Left lung (tissue), 10 donors: Measurements from ENCODE around the gene USPL1. TPM values are rescaled to one million over a fixed set of nuclear protein-coding genes. Genes with fewer than 3 reads are reported as not detected.
"Not testable (repeated sequence)": the region's sequence is repeated elsewhere in the genome, so short reads cannot be mapped to it uniquely, and the experiment has no call there.

ENCODE experiments used
- ATAC-seq: fragments of 200-7000 bp; cut with Tn5 transposase; one replicate; pipeline ENCODE4 v1.9.1; 2020; ENCODE audit warnings: moderate library complexity
- DNase-seq, 4 donors: peaks; one replicate each; pipeline ENCODE4 v3.0.0-alpha.2; 2013 to 2020
- H3K27ac ChIP-seq, 2 donors: fragments of 200-600 bp; sonication (generic) in 1 of 2; one replicate each; pipeline versions ENCODE4 v1.5.0 to v1.8.0; 2020 to 2021
- H3K27me3 ChIP-seq, 2 donors: fragments of 200-600 bp; sonication (generic) in 1 of 2; one replicate each; pipeline versions ENCODE4 v1.5.0 to v1.8.0; 2020 to 2021
- H3K36me3 ChIP-seq, 2 donors: fragments of 200-600 bp; sonication (generic) in 1 of 2; one replicate each; pipeline versions ENCODE4 v1.5.0 to v1.8.0; 2020 to 2021
- H3K4me1 ChIP-seq, 2 donors: fragments of 200-600 bp; one replicate each; pipeline ENCODE4 v1.8.0; 2021
- H3K4me3 ChIP-seq, 2 donors: fragments of 200-600 bp; sonication (generic) in 1 of 2; one replicate each; pipeline versions ENCODE4 v1.5.0 to v1.8.0; 2020 to 2021; ENCODE audit warnings: mild to moderate bottlenecking in 1 of 2
- H3K9me3 ChIP-seq, 2 donors: fragments of 200-600 bp; sonication (generic) in 1 of 2; one replicate each; pipeline versions ENCODE4 v1.5.0 to v1.8.0; 2020 to 2021
- intact Hi-C, 2 donors: fragments of 100-400 bp; cut with DNase I; formaldehyde crosslinking; loops; one replicate each; pipeline versions ENCODE4 v1.11.2 to v1.14.2; 2022
- polyA plus RNA-seq, 6 donors: library from polyadenylated mRNA; unstranded; fragments of 120-200 nt; gene quantifications; one replicate each; pipeline ENCODE4 v1.2.1, GENCODE V29; 2013; ENCODE audit not compliant: insufficient read length in 6 of 6
- total RNA-seq, 2 donors: library from RNA; stranded (reverse); fragmentation: NEBNext Ultra II Directional; extraction: Animal tissue kit (Norgen Biotek cat#: 25700); gene quantifications; one replicate each; pipeline ENCODE4 v1.2.1, GENCODE V29; 2021
- TF ChIP-seq, protein P1 (sequence below), 2 donors: fragments of 200-600 bp; sonication (generic) in 1 of 2; IDR thresholded peaks; one replicate each; pipeline versions ENCODE4 v1.5.0 to v1.8.0; 2021; ENCODE audit warnings: antibody characterized with exemption in 2 of 2
- donor health status: DM: no; HTN: yes; CAD: no.
- donor health status: DM: no; HTN: no; CAD: no.

USPL1 gene
- total and polyA plus RNA-seq, 8 donors: 12.1 to 30.7 (median 27.6) TPM

DNA sequence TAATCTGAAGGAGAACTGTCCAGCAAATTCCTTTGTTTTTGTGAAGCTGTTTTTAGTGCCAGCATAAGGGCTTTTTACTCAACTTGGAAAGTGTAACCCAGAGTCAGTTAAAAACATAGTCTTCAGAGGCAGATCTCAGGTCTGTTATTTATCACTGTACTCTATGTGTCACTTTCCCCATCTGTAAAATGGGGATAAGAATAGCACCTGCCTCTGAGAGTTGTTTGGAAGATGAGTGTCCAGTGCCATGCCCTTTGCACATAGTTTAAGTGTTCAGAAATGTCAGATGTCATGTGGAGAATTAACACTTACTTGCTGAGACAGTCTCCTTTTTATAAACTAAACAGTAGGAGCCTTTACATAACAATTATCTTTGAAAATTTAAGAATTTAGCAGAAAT lies 27.9 kb downstream of the USPL1 start:
- DNase-seq: no peak
- H3K4me3 ChIP-seq: no peak overlapping the region
- no peaks in the 10 kb centered on the region for H3K27me3 ChIP-seq
- H3K9me3 ChIP-seq: no peaks in the 10 kb centered on the region
- no peaks in the 10 kb centered on the region for H3K4me1 ChIP-seq
- no peak overlapping the region for H3K27ac ChIP-seq
- H3K36me3 ChIP-seq: peaks cover 0 to 84% of the 10 kb centered on the region in 2 donors
- TF ChIP-seq, protein P1, sequence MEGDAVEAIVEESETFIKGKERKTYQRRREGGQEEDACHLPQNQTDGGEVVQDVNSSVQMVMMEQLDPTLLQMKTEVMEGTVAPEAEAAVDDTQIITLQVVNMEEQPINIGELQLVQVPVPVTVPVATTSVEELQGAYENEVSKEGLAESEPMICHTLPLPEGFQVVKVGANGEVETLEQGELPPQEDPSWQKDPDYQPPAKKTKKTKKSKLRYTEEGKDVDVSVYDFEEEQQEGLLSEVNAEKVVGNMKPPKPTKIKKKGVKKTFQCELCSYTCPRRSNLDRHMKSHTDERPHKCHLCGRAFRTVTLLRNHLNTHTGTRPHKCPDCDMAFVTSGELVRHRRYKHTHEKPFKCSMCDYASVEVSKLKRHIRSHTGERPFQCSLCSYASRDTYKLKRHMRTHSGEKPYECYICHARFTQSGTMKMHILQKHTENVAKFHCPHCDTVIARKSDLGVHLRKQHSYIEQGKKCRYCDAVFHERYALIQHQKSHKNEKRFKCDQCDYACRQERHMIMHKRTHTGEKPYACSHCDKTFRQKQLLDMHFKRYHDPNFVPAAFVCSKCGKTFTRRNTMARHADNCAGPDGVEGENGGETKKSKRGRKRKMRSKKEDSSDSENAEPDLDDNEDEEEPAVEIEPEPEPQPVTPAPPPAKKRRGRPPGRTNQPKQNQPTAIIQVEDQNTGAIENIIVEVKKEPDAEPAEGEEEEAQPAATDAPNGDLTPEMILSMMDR (IDR thresholded peaks at IDR 0.05): no peak
- intact Hi-C loops: no loop called here
- ATAC-seq: no peak

GRCh38 chr13:30647420-30647819 lies 29.7 kb downstream of the USPL1 start:
- intact Hi-C loops: no loop called here
- ATAC-seq: no peak
- Histone ChIP-seq H3K9me3 (no peaks in the 10 kb centered on the region), H3K27ac (no peak overlapping the region), H3K36me3 (peaks cover 0 to 78% of the 10 kb centered on the region in 2 donors), H3K27me3 (no peaks in the 10 kb centered on the region), H3K4me3 (no peak overlapping the region), H3K4me1 (no peaks in the 10 kb centered on the region)
- no peak for DNase-seq
- TF ChIP-seq, protein P1 (IDR thresholded peaks at IDR 0.05): no peak

- ATAC-seq: no peak
- H3K4me3 ChIP-seq: no peak overlapping the region
- H3K27me3 ChIP-seq: no peaks in the 10 kb centered on the region
- H3K27ac ChIP-seq: no peak overlapping the region
- peaks cover 0 to 75% of the 10 kb centered on the region in 2 donors for H3K36me3 ChIP-seq
- intact Hi-C loops: no loop called here
- TF ChIP-seq, protein P1 (IDR thresholded peaks at IDR 0.05): no peak
- no peaks in the 10 kb centered on the region for H3K9me3 ChIP-seq
- H3K4me1 ChIP-seq: no peaks in the 10 kb centered on the region
- no peak for DNase-seq
These were observed 30.3 kb downstream of the USPL1 start for GRCh38 chr13:30647824-30648521.

GRCh38 chr13:30648522-30649012 lies 30.8 kb downstream of the USPL1 start:
- TF ChIP-seq, protein P1 (IDR thresholded peaks at IDR 0.05): no peak
- intact Hi-C loops: no loop called here
- H3K27ac ChIP-seq: no peak overlapping the region
- H3K9me3 ChIP-seq: no peaks in the 10 kb centered on the region
- H3K4me3 ChIP-seq: no peak overlapping the region
- peaks cover 0 to 75% of the 10 kb centered on the region in 2 donors for H3K36me3 ChIP-seq
- no peaks in the 10 kb centered on the region for H3K4me1 ChIP-seq
- no peak for ATAC-seq
- H3K27me3 ChIP-seq: no peaks in the 10 kb centered on the region
- DNase-seq: no peak

GRCh38 chr13:30651648-30652047 lies 33.9 kb downstream of the USPL1 start:
- H3K4me1 ChIP-seq, DNase-seq, intact Hi-C loops, ATAC-seq, H3K4me3 ChIP-seq, H3K27me3 ChIP-seq, H3K9me3 ChIP-seq, H3K27ac ChIP-seq: not testable (repeated sequence)
- H3K36me3 ChIP-seq: peaks cover 0 to 81% of the 10 kb centered on the region in 2 donors
